ENCODE results near the gene PTGES2. TPM values are rescaled to one million over a fixed set of nuclear protein-coding genes. Genes with fewer than 3 reads are reported as not detected.
A peak's percentile ranks its signal among the peaks of the same experiment; 100 is the strongest.

The PTGES2 gene
- total RNA-seq, 1 experiment from 2014 or later: 76.8 TPM

DNA sequence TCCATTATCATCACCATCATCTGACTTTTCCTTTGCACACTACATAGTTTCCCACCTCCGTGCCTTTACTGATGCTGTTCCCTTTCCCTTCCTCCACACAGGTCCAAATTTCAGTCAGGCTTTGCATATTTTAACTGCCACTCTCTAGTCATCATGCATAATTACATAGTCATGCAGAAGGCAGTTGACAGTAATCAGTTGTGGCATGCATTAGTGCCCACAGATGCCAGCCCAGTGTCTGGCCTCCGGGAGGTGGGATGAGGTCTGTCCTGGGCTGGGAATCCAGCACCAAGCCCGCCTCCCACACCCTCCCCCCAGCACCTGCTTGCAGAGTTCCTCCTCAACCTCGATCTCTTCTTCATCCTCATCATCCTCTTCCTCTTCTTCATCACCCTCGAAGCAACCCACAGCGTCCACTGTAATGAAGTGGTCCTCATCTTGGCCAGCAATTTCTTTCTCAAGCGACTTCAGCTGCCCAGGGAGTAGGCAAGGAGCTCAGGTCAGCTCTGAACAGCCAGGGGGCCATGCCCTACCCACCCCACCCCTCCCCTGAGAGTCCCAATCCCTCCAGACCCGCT is 41.3 kb upstream of the PTGES2 start:
- in situ Hi-C loops (cut with HindIII; ENCODE audit: low pct_unique_long_range_greater_than_20kb, low sequenced_read_pairs) (no loop called here), intact Hi-C loops (cut with micrococcal nuclease; ENCODE audit: unreplicated experiment) (no loop called here)
- no peak for DNase-seq (ENCODE audit: low read depth, low spot score)
- H3K27ac ChIP-seq (ENCODE audit: low read length): no peak overlapping the region
- ATAC-seq: 0 out of 2 replicates have a peak, but pooled peaks have one; percentile 21
- H3K4me1 ChIP-seq (ENCODE audit: control insufficient read depth, insufficient read depth, low read length): no peaks in the 10 kb centered on the region
- TF ChIP-seq SIN3A (IDR thresholded peaks at IDR 0.05; ENCODE audit: borderline replicate concordance, insufficient read depth, low read depth, low read length) (no peak), TCF7L2 (IDR thresholded peaks at IDR 0.05; ENCODE audit: low read depth, low read length) (no peak), CTCF (IDR thresholded peaks at IDR 0.05) (no peak), POLR2AphosphoS5 (IDR thresholded peaks at IDR 0.05; ENCODE audit: low read depth, low read length) (no peak)
- TF ChIP-seq, protein P1, sequence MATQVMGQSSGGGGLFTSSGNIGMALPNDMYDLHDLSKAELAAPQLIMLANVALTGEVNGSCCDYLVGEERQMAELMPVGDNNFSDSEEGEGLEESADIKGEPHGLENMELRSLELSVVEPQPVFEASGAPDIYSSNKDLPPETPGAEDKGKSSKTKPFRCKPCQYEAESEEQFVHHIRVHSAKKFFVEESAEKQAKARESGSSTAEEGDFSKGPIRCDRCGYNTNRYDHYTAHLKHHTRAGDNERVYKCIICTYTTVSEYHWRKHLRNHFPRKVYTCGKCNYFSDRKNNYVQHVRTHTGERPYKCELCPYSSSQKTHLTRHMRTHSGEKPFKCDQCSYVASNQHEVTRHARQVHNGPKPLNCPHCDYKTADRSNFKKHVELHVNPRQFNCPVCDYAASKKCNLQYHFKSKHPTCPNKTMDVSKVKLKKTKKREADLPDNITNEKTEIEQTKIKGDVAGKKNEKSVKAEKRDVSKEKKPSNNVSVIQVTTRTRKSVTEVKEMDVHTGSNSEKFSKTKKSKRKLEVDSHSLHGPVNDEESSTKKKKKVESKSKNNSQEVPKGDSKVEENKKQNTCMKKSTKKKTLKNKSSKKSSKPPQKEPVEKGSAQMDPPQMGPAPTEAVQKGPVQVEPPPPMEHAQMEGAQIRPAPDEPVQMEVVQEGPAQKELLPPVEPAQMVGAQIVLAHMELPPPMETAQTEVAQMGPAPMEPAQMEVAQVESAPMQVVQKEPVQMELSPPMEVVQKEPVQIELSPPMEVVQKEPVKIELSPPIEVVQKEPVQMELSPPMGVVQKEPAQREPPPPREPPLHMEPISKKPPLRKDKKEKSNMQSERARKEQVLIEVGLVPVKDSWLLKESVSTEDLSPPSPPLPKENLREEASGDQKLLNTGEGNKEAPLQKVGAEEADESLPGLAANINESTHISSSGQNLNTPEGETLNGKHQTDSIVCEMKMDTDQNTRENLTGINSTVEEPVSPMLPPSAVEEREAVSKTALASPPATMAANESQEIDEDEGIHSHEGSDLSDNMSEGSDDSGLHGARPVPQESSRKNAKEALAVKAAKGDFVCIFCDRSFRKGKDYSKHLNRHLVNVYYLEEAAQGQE (IDR thresholded peaks at IDR 0.05; ENCODE audit: insufficient read depth in 1 of 2, low read depth in 2 of 2, low read length in 1 of 2): no peak
- no peaks in the 10 kb centered on the region for H3K27me3 ChIP-seq (ENCODE audit: control insufficient read depth, insufficient read depth, low read length)
- TSS peak; percentile 82 for BruUV-seq (replicated peaks)
- H3K4me3 ChIP-seq (ENCODE audit: low read depth in 2 of 2, low read length in 2 of 2): no peak overlapping the region
- no peaks in the 10 kb centered on the region for H3K36me3 ChIP-seq (ENCODE audit: control insufficient read depth, insufficient read depth, low read length)
- CTCF ChIA-PET: no interaction called here
- H3K9me3 ChIP-seq (ENCODE audit: control insufficient read depth, insufficient read depth, low read depth, low read length): no peaks in the 10 kb centered on the region
- POLR2A ChIA-PET: no interaction called here

DNA sequence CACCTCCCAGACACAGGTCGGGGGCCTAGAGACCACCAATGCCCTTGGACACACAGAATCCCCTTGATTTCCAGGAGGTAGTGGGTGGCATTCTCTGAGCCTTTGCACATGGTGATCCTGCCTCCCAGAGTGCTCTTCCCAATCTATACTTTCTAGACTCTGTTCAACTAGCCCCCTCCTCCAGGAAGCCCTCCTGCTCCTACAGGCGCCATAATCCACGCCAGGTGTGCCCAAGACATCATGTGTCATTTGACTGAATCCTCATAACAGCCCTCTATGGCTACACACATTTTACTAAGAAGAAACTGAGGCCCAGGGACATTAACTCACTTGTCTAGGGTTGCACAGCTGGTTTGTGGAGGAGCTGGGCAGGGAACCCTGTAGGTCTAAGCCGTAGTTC is 39.7 kb upstream of the PTGES2 start:
- H3K4me1 ChIP-seq (ENCODE audit: control insufficient read depth, insufficient read depth, low read length): no peaks in the 10 kb centered on the region
- DNase-seq (ENCODE audit: low read depth, low spot score) (no peak), ATAC-seq (no peak)
- intact Hi-C loops (cut with micrococcal nuclease; ENCODE audit: unreplicated experiment): no loop called here
- no peak overlapping the region for H3K4me3 ChIP-seq (ENCODE audit: low read depth in 2 of 2, low read length in 2 of 2)
- H3K36me3 ChIP-seq (ENCODE audit: control insufficient read depth, insufficient read depth, low read length): no peaks in the 10 kb centered on the region
- in situ Hi-C loops (cut with HindIII; ENCODE audit: low pct_unique_long_range_greater_than_20kb, low sequenced_read_pairs): no loop called here
- ChIA-PET POLR2A (no interaction called here), CTCF (interaction anchor here (0.6 to 0.9 kb wide), 2 partner anchors 9 to 17 kb away, joined by 3 to 4 read pairs; no protein-coding TSS in a partner anchor)
- H3K27ac ChIP-seq (ENCODE audit: low read length): no peak overlapping the region
- TF ChIP-seq SIN3A (IDR thresholded peaks at IDR 0.05; ENCODE audit: borderline replicate concordance, insufficient read depth, low read depth, low read length) (no peak), POLR2AphosphoS5 (IDR thresholded peaks at IDR 0.05; ENCODE audit: low read depth, low read length) (no peak), CTCF (IDR thresholded peaks at IDR 0.05) (no peak), TCF7L2 (IDR thresholded peaks at IDR 0.05; ENCODE audit: low read depth, low read length) (no peak)
- TF ChIP-seq, protein P1 (IDR thresholded peaks at IDR 0.05; ENCODE audit: insufficient read depth in 1 of 2, low read depth in 2 of 2, low read length in 1 of 2): no peak
- no peaks in the 10 kb centered on the region for H3K9me3 ChIP-seq (ENCODE audit: control insufficient read depth, insufficient read depth, low read depth, low read length)
- H3K27me3 ChIP-seq (ENCODE audit: control insufficient read depth, insufficient read depth, low read length): no peaks in the 10 kb centered on the region
- no TSS peak for BruUV-seq (replicated peaks)
